ENCODE data around the gene PKD1L1. TPM values are rescaled to one million over a fixed set of nuclear protein-coding genes. Genes with fewer than 3 reads are reported as not detected.

The PKD1L1 gene
- total RNA-seq, 3 donors from 2014 or later (not counting 1 experiment from before 2014, with no cell fraction given), result 0.33 to 0.48 (median 0.38) TPM

DNA sequence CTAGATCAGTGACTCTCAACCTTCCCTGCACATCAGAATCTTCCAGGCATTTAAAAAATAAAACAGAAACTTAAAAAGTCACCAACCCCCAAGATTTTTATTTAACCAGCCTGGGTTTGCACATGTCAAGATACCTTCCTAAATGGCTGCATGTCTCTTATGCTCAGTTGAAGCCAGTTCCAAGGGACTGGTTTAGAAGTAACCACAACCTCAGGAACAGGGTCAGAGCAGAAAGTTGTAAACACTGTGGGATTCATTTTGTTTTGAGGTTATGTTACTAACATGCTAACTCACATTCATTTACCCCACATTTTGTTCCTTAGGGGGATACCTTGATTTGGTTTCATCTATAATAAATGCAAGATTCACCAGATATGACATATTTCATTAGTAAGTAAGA is 72.9 kb downstream of the PKD1L1 start:
- no peaks in the 10 kb centered on the region for H3K4me1 Mint-ChIP-seq
- no peaks in the 10 kb centered on the region for H3K27me3 ChIP-seq (ENCODE audit: control insufficient read depth, insufficient read depth, low read length)
- H3K36me3 Mint-ChIP-seq, result no peaks in the 10 kb centered on the region
- ATAC-seq (no peak), DNase-seq (no peak)
- no peaks in the 10 kb centered on the region for H3K36me3 ChIP-seq (ENCODE audit: control insufficient read depth, insufficient read depth, low read length)
- H3K4me1 ChIP-seq (ENCODE audit: control insufficient read depth, insufficient read depth, low read length), result no peaks in the 10 kb centered on the region
- no peak overlapping the region for H3K27ac Mint-ChIP-seq
- peaks cover 0 to 4% of the 10 kb centered on the region in 2 donors for H3K27me3 Mint-ChIP-seq (ENCODE audit: low read depth in 2 of 2)
- H3K9me3 ChIP-seq (ENCODE audit: control insufficient read depth, insufficient read depth, low read length), result no peaks in the 10 kb centered on the region
- no peak overlapping the region for H3K27ac ChIP-seq (ENCODE audit: low read length)
- intact Hi-C loops (cut with micrococcal nuclease), result no loop called here
- no peaks in the 10 kb centered on the region for H3K9me3 Mint-ChIP-seq
- no peak overlapping the region for H3K4me3 Mint-ChIP-seq
- TF ChIP-seq CTCF (IDR thresholded peaks at IDR 0.05), result no peak
- no peak overlapping the region for H3K4me3 ChIP-seq (ENCODE audit: low read length)

DNA sequence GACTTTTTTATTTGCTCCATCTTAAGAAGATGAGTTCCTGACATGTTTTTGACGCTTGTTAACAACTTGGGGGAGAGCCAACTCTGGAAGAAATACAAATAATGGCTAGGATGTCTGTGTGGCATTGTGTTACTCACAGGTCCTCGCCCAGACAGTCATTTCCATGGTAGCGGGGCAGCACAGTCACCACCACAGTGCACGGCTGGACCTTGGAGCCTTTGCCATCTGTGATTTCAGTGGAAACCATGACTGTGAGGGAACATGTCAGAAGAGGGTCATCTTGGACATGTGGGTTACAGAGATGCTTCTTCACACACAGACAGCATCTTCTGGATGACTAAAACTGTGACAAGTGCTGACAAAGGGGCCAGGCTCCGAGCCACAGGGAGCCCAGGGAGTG is 74.5 kb downstream of the PKD1L1 start:
- Histone ChIP-seq H3K27ac (ENCODE audit: low read length) (no peak overlapping the region), H3K4me3 (ENCODE audit: low read length) (no peak overlapping the region), H3K27me3 (ENCODE audit: control insufficient read depth, insufficient read depth, low read length) (no peaks in the 10 kb centered on the region), H3K9me3 (ENCODE audit: control insufficient read depth, insufficient read depth, low read length) (no peaks in the 10 kb centered on the region), H3K36me3 (ENCODE audit: control insufficient read depth, insufficient read depth, low read length) (no peaks in the 10 kb centered on the region), H3K4me1 (ENCODE audit: control insufficient read depth, insufficient read depth, low read length) (no peaks in the 10 kb centered on the region)
- Mint-ChIP-seq H3K9me3 (no peaks in the 10 kb centered on the region), H3K27ac (no peak overlapping the region), H3K36me3 (no peaks in the 10 kb centered on the region), H3K4me1 (no peaks in the 10 kb centered on the region), H3K4me3 (no peak overlapping the region), H3K27me3 (ENCODE audit: low read depth in 2 of 2) (peaks cover 0 to 4% of the 10 kb centered on the region in 2 donors)
- DNase-seq (no peak), ATAC-seq (no peak)
- TF ChIP-seq CTCF (IDR thresholded peaks at IDR 0.05), result no peak
- WGBS (ENCODE audit: insufficient coverage), result 87% methylated on average over 5 of the region's 5 CpGs
- intact Hi-C loops (cut with micrococcal nuclease), result no loop called here

GRCh38 chr7:47867286-47867685 is 81.0 kb downstream of the PKD1L1 start:
- no peaks in the 10 kb centered on the region for H3K9me3 Mint-ChIP-seq
- Histone ChIP-seq H3K27me3 (ENCODE audit: control insufficient read depth, insufficient read depth, low read length) (no peaks in the 10 kb centered on the region), H3K4me3 (ENCODE audit: low read length) (no peak overlapping the region), H3K27ac (ENCODE audit: low read length) (no peak overlapping the region), H3K36me3 (ENCODE audit: control insufficient read depth, insufficient read depth, low read length) (no peaks in the 10 kb centered on the region), H3K4me1 (ENCODE audit: control insufficient read depth, insufficient read depth, low read length) (no peaks in the 10 kb centered on the region), H3K9me3 (ENCODE audit: control insufficient read depth, insufficient read depth, low read length) (no peaks in the 10 kb centered on the region)
- ATAC-seq (no peak), DNase-seq (no peak)
- no peak for TF ChIP-seq CTCF (IDR thresholded peaks at IDR 0.05)
- no peak overlapping the region for H3K4me3 Mint-ChIP-seq
- no peak overlapping the region for H3K27ac Mint-ChIP-seq
- intact Hi-C loops (cut with micrococcal nuclease), result no loop called here
- no peaks in the 10 kb centered on the region for H3K27me3 Mint-ChIP-seq (ENCODE audit: low read depth in 2 of 2)
- no peaks in the 10 kb centered on the region for H3K4me1 Mint-ChIP-seq
- no peaks in the 10 kb centered on the region for H3K36me3 Mint-ChIP-seq
- WGBS (ENCODE audit: insufficient coverage), result 85% methylated on average over 3 of the region's 3 CpGs

DNA sequence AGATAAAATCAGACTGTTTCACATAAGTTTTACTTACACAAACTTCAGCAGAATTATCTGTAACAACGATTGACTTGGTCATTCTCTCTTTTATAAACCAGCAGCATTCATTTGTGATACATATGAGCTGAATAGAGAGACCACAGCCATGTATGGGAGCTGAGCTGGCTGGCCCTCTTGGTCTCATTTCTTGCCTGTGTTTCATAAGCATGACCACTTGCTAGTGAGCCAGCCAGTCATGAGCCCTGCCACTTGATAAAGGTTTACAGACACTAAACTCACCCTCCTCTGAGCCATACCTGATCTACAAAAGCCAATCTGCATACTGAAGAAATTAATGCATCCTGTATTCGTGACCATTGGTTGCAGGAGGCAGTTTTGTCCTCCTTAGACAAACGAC is 82.1 kb downstream of the PKD1L1 start:
- H3K9me3 ChIP-seq (ENCODE audit: control insufficient read depth, insufficient read depth, low read length), result no peaks in the 10 kb centered on the region
- no peak overlapping the region for H3K27ac Mint-ChIP-seq
- intact Hi-C loops (cut with micrococcal nuclease), result no loop called here
- ATAC-seq, result no peak
- DNase-seq, result no peak
- no peaks in the 10 kb centered on the region for H3K36me3 Mint-ChIP-seq
- H3K27ac ChIP-seq (ENCODE audit: low read length), result no peak overlapping the region
- no peak overlapping the region for H3K4me3 ChIP-seq (ENCODE audit: low read length)
- TF ChIP-seq CTCF (IDR thresholded peaks at IDR 0.05), result no peak
- H3K4me1 ChIP-seq (ENCODE audit: control insufficient read depth, insufficient read depth, low read length), result no peaks in the 10 kb centered on the region
- no peaks in the 10 kb centered on the region for H3K36me3 ChIP-seq (ENCODE audit: control insufficient read depth, insufficient read depth, low read length)
- H3K4me3 Mint-ChIP-seq, result no peak overlapping the region
- no peaks in the 10 kb centered on the region for H3K27me3 Mint-ChIP-seq (ENCODE audit: low read depth in 2 of 2)
- 77% methylated on average over 3 of the region's 3 CpGs for WGBS (ENCODE audit: insufficient coverage)
- no peaks in the 10 kb centered on the region for H3K9me3 Mint-ChIP-seq
- H3K27me3 ChIP-seq (ENCODE audit: control insufficient read depth, insufficient read depth, low read length), result no peaks in the 10 kb centered on the region
- H3K4me1 Mint-ChIP-seq, result no peaks in the 10 kb centered on the region
